Ascending aorta (tissue), 2 donors: ENCODE measurements around the gene COG5. TPM values are rescaled to one million over a fixed set of nuclear protein-coding genes. Genes with fewer than 3 reads are reported as not detected.

Experiments used
- DNase-seq, 2 donors: peaks; one replicate each; pipeline ENCODE4 v3.0.0-alpha.2; 2019; ENCODE audit warnings: low spot score in 2 of 2
- H3K27ac ChIP-seq, 2 donors: fragments of 200-600 bp; sonication (generic); one replicate each; pipeline ENCODE4 v1.5.1; 2016 to 2017; ENCODE audit warnings: mild to moderate bottlenecking in 1 of 2
- H3K27me3 ChIP-seq: fragments of 200-600 bp; sonication (generic); one replicate; pipeline ENCODE4 v1.5.1; 2017
- H3K36me3 ChIP-seq, 2 donors: fragments of 200-600 bp; sonication (generic); one replicate each; pipeline ENCODE4 v1.5.1; 2016
- H3K4me1 ChIP-seq, 2 donors: fragments of 200-600 bp; sonication (generic); one replicate each; pipeline ENCODE4 v1.5.1; 2016 to 2017; ENCODE audit warnings: mild to moderate bottlenecking in 1 of 2
- H3K4me3 ChIP-seq, 2 donors: fragments of 200-600 bp; sonication (generic); one replicate each; pipeline ENCODE4 v1.5.1; 2016 to 2017; ENCODE audit warnings: mild to moderate bottlenecking in 1 of 2
- H3K9me3 ChIP-seq, 2 donors: fragments of 200-600 bp; sonication (generic); one replicate each; pipeline ENCODE4 v1.5.1; 2016
- intact Hi-C: fragments of 100-400 bp; cut with DNase I; formaldehyde crosslinking; loops from one replicate; pipeline ENCODE4 v1.15.1; 2023
- total RNA-seq: library from RNA; depleted of rRNA; stranded (reverse); fragments of >200 nt; gene quantifications from one replicate; pipeline ENCODE4 v1.1.0, GENCODE V29; 2016
- TF ChIP-seq, protein P1 (sequence below), 3 experiments: fragments of 200-600 bp in 2 of 3; fragments of 450-650 bp in 1 of 3; sonication (generic) in 2 of 3; IDR thresholded peaks; one replicate each; pipeline ENCODE4 v1.5.1; 2016 to 2019; ENCODE audit warnings: antibody characterized with exemption in 3 of 3, mild to moderate bottlenecking in 1 of 3, moderate library complexity in 1 of 3

The COG5 gene
- total RNA-seq, 1 donor from 2014 or later: 16.8 TPM

DNA sequence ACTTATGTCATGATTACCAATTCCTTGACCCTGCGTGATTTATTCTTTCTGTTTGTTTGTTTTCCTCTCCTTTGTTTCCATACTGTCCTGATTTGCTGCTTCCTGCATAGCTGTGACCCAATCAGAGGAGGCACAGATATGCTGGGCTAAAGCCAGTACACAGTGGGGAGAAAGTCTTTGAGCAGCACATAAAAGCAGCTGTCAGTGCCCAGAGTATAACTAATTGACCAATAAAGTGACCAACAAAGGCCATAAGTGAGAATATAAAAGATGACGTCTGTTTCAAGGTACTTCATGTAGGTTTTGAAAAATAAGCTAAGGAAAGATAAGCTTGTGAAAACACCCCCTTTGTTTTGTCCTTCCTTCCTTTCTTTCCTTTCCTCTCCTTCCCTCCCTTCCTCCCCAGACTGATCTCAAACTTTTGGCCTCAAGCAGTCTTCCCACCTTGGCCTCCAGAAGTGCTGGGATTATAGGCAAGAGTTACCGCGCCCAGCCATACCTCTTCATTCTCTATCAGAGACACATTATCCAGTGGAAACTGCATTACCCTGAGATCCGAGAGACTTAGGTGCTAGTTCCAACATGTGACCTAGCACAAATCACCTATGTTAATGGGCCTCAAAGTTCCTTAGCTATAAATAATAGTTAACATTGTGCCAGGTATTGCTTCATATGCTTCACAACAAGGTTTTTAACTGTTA, 33.3 kb upstream of the COG5 start:
- intact Hi-C loops: loop anchor here (5.0 to 10.0 kb wide), 3 partner anchors 145 to 970 kb away; partner anchors contain the start of genes CBLL1, DNAJB9 and THAP5
- TF ChIP-seq, protein P1, sequence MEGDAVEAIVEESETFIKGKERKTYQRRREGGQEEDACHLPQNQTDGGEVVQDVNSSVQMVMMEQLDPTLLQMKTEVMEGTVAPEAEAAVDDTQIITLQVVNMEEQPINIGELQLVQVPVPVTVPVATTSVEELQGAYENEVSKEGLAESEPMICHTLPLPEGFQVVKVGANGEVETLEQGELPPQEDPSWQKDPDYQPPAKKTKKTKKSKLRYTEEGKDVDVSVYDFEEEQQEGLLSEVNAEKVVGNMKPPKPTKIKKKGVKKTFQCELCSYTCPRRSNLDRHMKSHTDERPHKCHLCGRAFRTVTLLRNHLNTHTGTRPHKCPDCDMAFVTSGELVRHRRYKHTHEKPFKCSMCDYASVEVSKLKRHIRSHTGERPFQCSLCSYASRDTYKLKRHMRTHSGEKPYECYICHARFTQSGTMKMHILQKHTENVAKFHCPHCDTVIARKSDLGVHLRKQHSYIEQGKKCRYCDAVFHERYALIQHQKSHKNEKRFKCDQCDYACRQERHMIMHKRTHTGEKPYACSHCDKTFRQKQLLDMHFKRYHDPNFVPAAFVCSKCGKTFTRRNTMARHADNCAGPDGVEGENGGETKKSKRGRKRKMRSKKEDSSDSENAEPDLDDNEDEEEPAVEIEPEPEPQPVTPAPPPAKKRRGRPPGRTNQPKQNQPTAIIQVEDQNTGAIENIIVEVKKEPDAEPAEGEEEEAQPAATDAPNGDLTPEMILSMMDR (IDR thresholded peaks at IDR 0.05): no peak
- DNase-seq: no peak
- Histone ChIP-seq H3K36me3 (peaks cover 9 to 10% of the 10 kb centered on the region in 2 donors), H3K4me3 (no peak overlapping the region), H3K9me3 (no peaks in the 10 kb centered on the region), H3K4me1 (peaks cover 4 to 49% of the 10 kb centered on the region in 2 donors), H3K27ac (peak overlapping the region; percentile 78 to 93), H3K27me3 (no peaks in the 10 kb centered on the region)

DNA sequence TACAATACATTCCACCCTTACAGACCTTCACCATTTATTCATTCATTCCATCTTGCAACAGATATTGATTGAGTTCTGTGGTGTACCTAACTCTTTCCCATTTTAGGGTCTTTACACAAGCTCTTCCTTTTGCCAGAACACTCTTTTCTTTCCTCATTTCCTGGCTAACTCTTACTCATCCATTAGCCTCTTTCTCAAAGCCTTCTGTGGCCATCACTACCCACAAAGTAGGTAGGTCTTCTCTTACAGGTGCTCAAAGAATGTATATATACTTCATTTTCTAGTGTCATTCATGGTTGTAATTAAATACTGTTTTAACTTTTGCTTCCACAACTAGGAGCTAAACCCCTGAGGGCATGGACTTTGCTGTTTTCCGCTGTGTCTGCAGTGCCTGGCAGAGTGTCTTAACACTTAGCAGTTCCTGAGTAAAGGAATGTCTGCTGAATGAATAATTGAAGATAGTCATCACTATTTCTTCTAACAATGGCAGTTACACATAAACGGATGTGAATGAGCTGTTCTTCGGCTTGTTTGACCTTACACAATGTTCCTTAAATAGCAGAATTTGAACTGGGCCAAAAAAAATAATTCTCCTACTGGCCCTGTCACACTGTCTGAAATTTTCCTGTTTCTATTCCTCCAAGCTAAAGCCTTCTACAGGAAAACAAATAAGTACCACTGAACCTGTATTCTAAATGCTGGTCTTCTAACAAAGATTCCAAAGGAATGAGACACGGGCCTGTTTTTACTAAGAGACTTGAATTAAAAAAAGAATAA, 31.4 kb upstream of the COG5 start:
- Histone ChIP-seq H3K27ac (peak overlapping the region; percentile 79 to 93), H3K4me1 (peaks cover 4 to 58% of the 10 kb centered on the region in 2 donors), H3K36me3 (peaks cover 0 to 4% of the 10 kb centered on the region in 2 donors), H3K27me3 (no peaks in the 10 kb centered on the region), H3K4me3 (no peak overlapping the region), H3K9me3 (no peaks in the 10 kb centered on the region)
- intact Hi-C loops: loop anchor here (1.0 to 10.0 kb wide), 7 partner anchors 15 to 972 kb away; partner anchors contain the start of genes BCAP29, CBLL1, COG5 and DNAJB9
- DNase-seq: peak in 1 of 2 donors; percentile 75
- TF ChIP-seq, protein P1 (IDR thresholded peaks at IDR 0.05): no peak

DNA sequence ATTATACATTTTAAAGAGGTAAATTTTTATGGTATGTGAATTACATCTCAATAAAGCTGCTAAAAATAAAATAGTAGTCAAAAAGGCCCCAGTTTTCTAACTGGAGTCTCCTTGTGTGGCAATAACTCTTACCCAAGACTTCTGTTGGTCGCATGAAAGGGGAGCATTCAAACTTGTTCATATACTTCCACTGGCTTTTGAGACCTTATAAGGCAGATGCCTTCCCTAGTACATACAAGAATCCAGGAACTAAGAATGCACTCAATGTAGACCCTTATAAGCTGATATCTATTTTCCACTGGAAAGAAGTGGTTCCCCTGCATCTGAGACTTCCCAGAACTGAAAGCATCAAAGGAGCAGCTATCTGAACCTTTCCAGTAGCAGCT, 29.3 kb upstream of the COG5 start:
- TF ChIP-seq, protein P1 (IDR thresholded peaks at IDR 0.05): no peak
- Histone ChIP-seq H3K27me3 (no peaks in the 10 kb centered on the region), H3K27ac (peak overlapping the region; percentile 79 to 93), H3K4me3 (no peak overlapping the region), H3K4me1 (peaks cover 4 to 60% of the 10 kb centered on the region in 2 donors), H3K36me3 (peaks cover 0 to 4% of the 10 kb centered on the region in 2 donors), H3K9me3 (no peaks in the 10 kb centered on the region)
- DNase-seq: no peak
- intact Hi-C loops: loop anchor here (5.0 to 10.0 kb wide), 3 partner anchors 109 to 352 kb away; no protein-coding TSS in a partner anchor

DNA sequence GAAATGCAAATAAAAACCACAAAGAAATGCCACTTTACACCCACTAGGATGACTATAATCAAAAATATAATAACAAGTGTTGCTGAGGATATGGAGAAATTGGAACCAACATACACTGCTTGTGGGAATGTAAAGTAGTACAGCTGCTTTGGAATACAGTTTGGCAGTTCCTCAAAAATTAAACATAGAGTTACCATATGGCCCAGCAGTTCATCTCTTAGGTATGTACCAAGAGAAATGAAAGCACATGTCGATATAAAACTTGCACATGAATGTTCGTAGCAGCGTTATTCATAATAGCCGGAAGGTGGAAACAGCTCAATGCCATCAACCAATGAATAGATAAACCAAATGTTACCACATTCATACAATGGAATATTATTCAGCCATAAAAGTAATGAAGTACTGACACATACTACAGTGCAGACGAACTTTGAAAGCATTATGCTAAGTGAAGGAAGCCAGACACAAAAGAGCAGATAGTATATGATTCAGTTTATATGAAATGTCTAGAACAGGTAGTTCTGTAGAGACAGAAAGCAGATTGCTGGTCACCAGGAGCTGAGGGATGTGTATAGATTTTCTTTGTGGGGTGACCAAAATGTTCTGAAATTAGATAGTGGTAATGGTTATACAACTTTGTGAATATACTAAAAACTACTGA, 28.8 kb upstream of the COG5 start:
- Histone ChIP-seq H3K36me3 (peaks cover 0 to 4% of the 10 kb centered on the region in 2 donors), H3K9me3 (no peaks in the 10 kb centered on the region), H3K4me3 (no peak overlapping the region), H3K27ac (peak overlapping the region; percentile 79 to 93), H3K4me1 (peaks cover 4 to 60% of the 10 kb centered on the region in 2 donors), H3K27me3 (no peaks in the 10 kb centered on the region)
- DNase-seq: no peak
- intact Hi-C loops: loop anchor here (5.0 to 10.0 kb wide), 3 partner anchors 110 to 352 kb away; no protein-coding TSS in a partner anchor
- TF ChIP-seq, protein P1 (IDR thresholded peaks at IDR 0.05): no peak

DNA sequence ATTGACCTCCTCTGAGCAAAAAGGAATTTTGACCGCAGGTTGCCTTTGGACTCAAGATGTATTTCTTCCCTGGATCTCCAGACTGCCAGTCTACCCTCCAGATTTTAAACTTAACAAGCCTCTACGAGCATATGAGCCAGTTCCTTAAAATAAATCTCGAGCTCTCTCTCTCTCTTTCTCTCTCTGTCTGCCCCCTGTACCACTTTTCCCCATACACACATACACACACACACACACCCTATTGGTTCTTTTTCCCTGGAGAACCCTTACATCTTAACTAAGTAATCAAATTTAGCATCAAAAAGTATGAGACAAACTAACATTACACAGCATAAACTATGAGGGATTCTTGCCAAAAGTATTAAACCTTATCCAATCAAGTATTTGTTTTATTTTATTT, 27.7 kb upstream of the COG5 start:
- Histone ChIP-seq H3K4me1 (peaks cover 4 to 53% of the 10 kb centered on the region in 2 donors), H3K36me3 (peaks cover 0 to 4% of the 10 kb centered on the region in 2 donors), H3K9me3 (no peaks in the 10 kb centered on the region), H3K4me3 (peak overlapping the region in 1 of 2 donors; percentile 24), H3K27me3 (no peaks in the 10 kb centered on the region), H3K27ac (peak overlapping the region; percentile 79 to 93)
- DNase-seq: no peak
- TF ChIP-seq, protein P1 (IDR thresholded peaks at IDR 0.05): no peak
- intact Hi-C loops: loop anchor here (5.0 to 10.0 kb wide), 3 partner anchors 111 to 353 kb away; no protein-coding TSS in a partner anchor
